Naive thymus-derived CD4-positive, alpha-beta T cell (primary cell): ENCODE results near the gene CACNA1C. TPM values are rescaled to one million over a fixed set of nuclear protein-coding genes. Genes with fewer than 3 reads are reported as not detected.
A peak's percentile ranks its signal among the peaks of the same experiment; 100 is the strongest.

ENCODE experiments used
- ATAC-seq: fragments of 150-1000 bp; cut with Tn5 transposase; 2 replicates; pipeline ENCODE4 v1.10.0; 2021; ENCODE audit warnings: mild to moderate bottlenecking, moderate library complexity
- CTCF ChIA-PET: fragments of 350-600 bp; sonication (Branson Sonifier 250); formaldehyde crosslinking; loops from one replicate; lab custom pipeline; 2021; ENCODE audit warnings: antibody characterized with exemption; lab: Charles Lee
- POLR2A ChIA-PET: fragments of 350-600 bp; sonication (Branson Sonifier 250); formaldehyde crosslinking; loops from one replicate; lab custom pipeline; 2021; ENCODE audit warnings: antibody characterized with exemption, inconsistent platforms; lab: Charles Lee
- DNase-seq, 9 donors: peaks; one replicate each; pipeline versions ENCODE4 v3.0.0 to v3.0.0-alpha.2; 2020 to 2022; ENCODE audit warnings: mixed read lengths in 1 of 9
- H3K27ac ChIP-seq: one replicate; pipeline ENCODE4 v1.7.0; 2013; ENCODE audit warnings: mild to moderate bottlenecking, low read depth, low read length, moderate library complexity
- H3K27me3 ChIP-seq, 2 donors: one replicate each; pipeline ENCODE4 v1.7.0; 2013; ENCODE audit warnings: low read length in 2 of 2, mild to moderate bottlenecking in 2 of 2, moderate library complexity in 2 of 2; ENCODE audit not compliant: control insufficient read depth in 2 of 2, insufficient read depth in 2 of 2
- H3K36me3 ChIP-seq, 3 experiments: 1 replicate in 2 of 3; 2 replicates in 1 of 3; pipeline ENCODE4 v1.7.0; 2013; ENCODE audit warnings: low read length in 3 of 3, mild to moderate bottlenecking in 3 of 3, moderate library complexity in 1 of 3; ENCODE audit not compliant: insufficient read depth in 3 of 3, control insufficient read depth in 2 of 3
- H3K4me1 ChIP-seq, 2 donors: one replicate each; pipeline ENCODE4 v1.7.0; 2013; ENCODE audit warnings: low read length in 2 of 2, mild to moderate bottlenecking in 2 of 2, moderate library complexity in 1 of 2; ENCODE audit not compliant: control insufficient read depth in 2 of 2, insufficient read depth in 2 of 2
- H3K4me3 ChIP-seq: 2 replicates; pipeline ENCODE4 v1.7.0; 2013; ENCODE audit warnings: mild to moderate bottlenecking, low read length
- H3K9me3 ChIP-seq, 3 experiments: 1 replicate in 2 of 3; 2 replicates in 1 of 3; pipeline ENCODE4 v1.7.0; 2013; ENCODE audit warnings: low read length in 3 of 3; ENCODE audit not compliant: control insufficient read depth in 2 of 3
- H3K27ac Mint-ChIP-seq, 9 donors: one replicate each; pipeline ENCODE4 v1.8.0; 2020 to 2022; ENCODE audit warnings: mixed read lengths in 9 of 9, mild to moderate bottlenecking in 8 of 9, moderate library complexity in 5 of 9, inconsistent platforms in 2 of 9
- H3K27me3 Mint-ChIP-seq, 5 donors: one replicate each; pipeline ENCODE4 v1.8.0; 2021 to 2022; ENCODE audit warnings: mixed read lengths in 5 of 5, mild to moderate bottlenecking in 1 of 5
- H3K36me3 Mint-ChIP-seq, 5 donors: one replicate each; pipeline ENCODE4 v1.8.0; 2020 to 2022; ENCODE audit warnings: mixed read lengths in 5 of 5, mild to moderate bottlenecking in 3 of 5, inconsistent platforms in 1 of 5
- H3K4me1 Mint-ChIP-seq, 7 donors: one replicate each; pipeline ENCODE4 v1.8.0; 2020 to 2022; ENCODE audit warnings: mixed read lengths in 7 of 7, mild to moderate bottlenecking in 3 of 7, inconsistent platforms in 1 of 7
- H3K4me3 Mint-ChIP-seq, 10 donors: one replicate each; pipeline ENCODE4 v1.8.0; 2020 to 2022; ENCODE audit warnings: mild to moderate bottlenecking in 10 of 10, mixed read lengths in 10 of 10, moderate library complexity in 6 of 10, inconsistent platforms in 2 of 10
- H3K9me3 Mint-ChIP-seq, 11 donors: one replicate each; pipeline ENCODE4 v1.8.0; 2020 to 2022; ENCODE audit warnings: mixed read lengths in 11 of 11, mild to moderate bottlenecking in 4 of 11, inconsistent platforms in 1 of 11, moderate library complexity in 1 of 11
- intact Hi-C, 2 donors: fragments of 100-400 bp; cut with micrococcal nuclease; formaldehyde crosslinking; loops; one replicate each; pipeline ENCODE4 v1.15.1; 2023
- polyA plus RNA-seq, 2 donors: library from polyadenylated mRNA; unstranded; fragments of 300-500 nt; fragmentation: Illumina TruSeq; gene quantifications; one replicate each; pipeline ENCODE4 v1.2.3, GENCODE V29; 2021
- total RNA-seq, 6 experiments: library from RNA in 5 of 6; stranded (reverse) in 5 of 6; gene quantifications; 1 replicate in 5 of 6; 2 replicates in 1 of 6; pipeline ENCODE4 v1.2.3 and lab custom pipeline; 2021 to 2026

Gene CACNA1C
- total and polyA plus RNA-seq, 7 experiments from 2014 or later = 0.04 to 0.48 (median 0.08) TPM

DNA sequence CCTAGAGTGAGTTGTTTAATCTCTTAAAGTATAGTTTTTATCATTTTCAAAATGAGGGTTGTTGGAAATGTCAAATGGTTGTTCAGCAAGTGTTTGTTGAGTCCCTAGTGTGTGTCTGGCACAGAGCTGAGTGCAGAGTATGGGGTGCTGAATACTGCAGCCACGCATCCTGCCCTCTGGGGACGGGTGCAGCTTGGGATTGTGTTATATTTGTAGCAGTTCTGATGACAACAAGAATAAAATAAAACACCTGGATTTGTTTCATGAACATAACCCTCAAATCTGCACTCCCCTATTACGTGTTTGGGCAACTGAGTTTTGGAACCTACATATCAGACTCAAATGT is 127.9 kb downstream of the CACNA1C start:
- no peaks in the 10 kb centered on the region for H3K9me3 ChIP-seq
- H3K36me3 ChIP-seq = no peaks in the 10 kb centered on the region
- no peaks in the 10 kb centered on the region for H3K27me3 ChIP-seq
- DNase-seq (no peak), ATAC-seq (no peak)
- intact Hi-C loops = no loop called here
- no peaks in the 10 kb centered on the region for H3K36me3 Mint-ChIP-seq
- H3K27ac Mint-ChIP-seq = no peak overlapping the region
- ChIA-PET CTCF (no interaction called here), POLR2A (no interaction called here)
- H3K4me1 ChIP-seq = no peaks in the 10 kb centered on the region
- no peaks in the 10 kb centered on the region for H3K9me3 Mint-ChIP-seq
- no peak overlapping the region for H3K4me3 ChIP-seq
- H3K27ac ChIP-seq = no peak overlapping the region
- peaks cover 6 to 45% (median 17%) of the 10 kb centered on the region in 5 donors for H3K27me3 Mint-ChIP-seq
- no peak overlapping the region for H3K4me3 Mint-ChIP-seq
- peaks cover 4 to 9% (median 7%) of the 10 kb centered on the region in 7 donors for H3K4me1 Mint-ChIP-seq

DNA sequence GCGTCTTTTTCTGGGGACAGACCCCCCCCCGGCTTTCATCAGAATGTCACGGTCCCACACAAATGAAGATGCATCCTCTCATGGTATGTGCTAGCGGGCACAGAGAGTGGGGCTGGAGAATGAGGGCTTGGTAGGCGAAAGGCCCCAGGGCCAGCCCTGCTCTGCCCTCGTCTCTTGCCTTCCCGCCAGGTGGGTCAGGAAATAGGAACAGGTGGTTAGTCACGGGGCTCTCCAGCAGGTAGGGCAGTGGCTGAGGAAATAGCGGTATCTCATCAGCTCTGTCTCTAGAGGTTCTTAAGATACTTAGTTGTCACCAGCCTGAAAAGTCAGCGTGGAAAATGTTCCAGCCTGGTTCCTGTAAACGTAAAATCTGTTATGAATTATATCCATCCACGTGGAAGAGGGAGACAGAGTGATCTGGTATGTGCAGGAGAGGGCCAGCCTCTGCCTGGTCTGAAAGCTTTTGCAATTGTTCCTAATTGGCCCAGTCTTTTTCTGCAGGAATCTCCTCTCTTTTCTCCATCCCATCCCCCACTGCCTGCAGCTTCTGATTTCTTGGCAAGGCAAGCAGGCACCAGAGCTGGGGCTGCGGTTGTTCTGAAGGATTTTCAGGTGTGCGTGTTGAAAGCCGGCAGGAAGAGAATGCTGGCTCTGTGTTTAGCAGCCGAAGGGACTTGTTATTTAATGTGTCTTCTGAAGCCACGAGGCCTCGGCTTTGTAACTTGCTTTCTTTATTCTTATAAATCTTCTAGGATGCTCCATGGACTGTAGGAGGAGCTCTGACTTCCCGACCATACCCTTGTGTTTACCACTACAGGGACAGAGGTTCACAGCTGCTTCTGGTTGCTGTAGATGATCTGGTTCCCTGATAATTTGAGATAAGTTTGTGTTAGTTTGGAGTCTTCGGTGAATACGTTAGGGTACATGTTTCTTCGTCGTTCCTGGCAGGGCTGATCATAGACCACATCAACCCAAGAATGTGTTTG is 131.1 kb downstream of the CACNA1C start:
- Histone ChIP-seq H3K9me3 (no peaks in the 10 kb centered on the region), H3K27ac (no peak overlapping the region), H3K27me3 (no peaks in the 10 kb centered on the region), H3K4me3 (no peak overlapping the region), H3K36me3 (no peaks in the 10 kb centered on the region), H3K4me1 (no peaks in the 10 kb centered on the region)
- Mint-ChIP-seq H3K36me3 (no peaks in the 10 kb centered on the region), H3K4me3 (peak overlapping the region in 4 of 10 donors; percentile 5 to 21 (median 11)), H3K9me3 (no peaks in the 10 kb centered on the region), H3K27me3 (peaks cover 0 to 35% (median 12%) of the 10 kb centered on the region in 5 donors), H3K27ac (peak overlapping the region in 1 of 9 donors; percentile 19), H3K4me1 (peaks cover 2 to 9% (median 7%) of the 10 kb centered on the region in 7 donors)
- DNase-seq (no peak), ATAC-seq (no peak)
- intact Hi-C loops = no loop called here
- ChIA-PET CTCF (no interaction called here), POLR2A (no interaction called here)

DNA sequence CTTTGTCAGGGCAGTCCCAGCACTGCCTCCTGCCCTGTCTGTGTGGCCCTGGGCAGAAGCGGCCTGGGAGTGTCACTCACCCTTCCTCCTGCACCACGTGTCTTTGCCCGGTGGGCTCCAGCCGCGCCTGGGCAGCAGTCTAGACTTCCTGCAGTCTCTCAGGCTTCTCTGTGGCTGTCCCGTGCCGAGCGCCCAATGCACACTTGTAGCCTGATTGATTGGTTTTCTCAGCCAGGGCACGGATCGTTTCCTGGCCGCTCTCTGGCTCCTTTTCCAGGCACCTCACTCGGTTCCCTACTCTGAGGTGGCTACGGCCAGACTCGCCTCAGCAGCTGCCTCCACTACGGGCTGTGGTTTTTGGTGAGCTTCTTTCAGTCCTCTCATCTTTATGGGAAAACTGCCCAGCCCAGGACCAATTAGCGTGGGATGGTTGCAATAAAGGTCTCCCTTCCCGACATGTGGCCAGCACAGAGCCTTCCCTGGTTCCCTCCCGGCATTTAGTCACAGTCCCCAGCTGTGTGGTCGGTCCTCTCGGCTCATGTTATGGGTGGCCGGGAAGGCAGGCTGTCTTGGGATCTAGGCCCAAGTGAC is 133.1 kb downstream of the CACNA1C start:
- intact Hi-C loops = no loop called here
- no peaks in the 10 kb centered on the region for H3K36me3 ChIP-seq
- no peaks in the 10 kb centered on the region for H3K27me3 ChIP-seq
- ChIA-PET POLR2A (no interaction called here), CTCF (no interaction called here)
- H3K4me1 Mint-ChIP-seq = peaks cover 2 to 9% (median 7%) of the 10 kb centered on the region in 7 donors
- no peaks in the 10 kb centered on the region for H3K9me3 Mint-ChIP-seq
- no peaks in the 10 kb centered on the region for H3K4me1 ChIP-seq
- H3K36me3 Mint-ChIP-seq = no peaks in the 10 kb centered on the region
- H3K4me3 Mint-ChIP-seq = no peak overlapping the region
- ATAC-seq (no peak), DNase-seq (no peak)
- no peak overlapping the region for H3K4me3 ChIP-seq
- no peak overlapping the region for H3K27ac ChIP-seq
- H3K9me3 ChIP-seq = no peaks in the 10 kb centered on the region
- no peak overlapping the region for H3K27ac Mint-ChIP-seq
- H3K27me3 Mint-ChIP-seq = peaks cover 0 to 31% (median 9%) of the 10 kb centered on the region in 5 donors

DNA sequence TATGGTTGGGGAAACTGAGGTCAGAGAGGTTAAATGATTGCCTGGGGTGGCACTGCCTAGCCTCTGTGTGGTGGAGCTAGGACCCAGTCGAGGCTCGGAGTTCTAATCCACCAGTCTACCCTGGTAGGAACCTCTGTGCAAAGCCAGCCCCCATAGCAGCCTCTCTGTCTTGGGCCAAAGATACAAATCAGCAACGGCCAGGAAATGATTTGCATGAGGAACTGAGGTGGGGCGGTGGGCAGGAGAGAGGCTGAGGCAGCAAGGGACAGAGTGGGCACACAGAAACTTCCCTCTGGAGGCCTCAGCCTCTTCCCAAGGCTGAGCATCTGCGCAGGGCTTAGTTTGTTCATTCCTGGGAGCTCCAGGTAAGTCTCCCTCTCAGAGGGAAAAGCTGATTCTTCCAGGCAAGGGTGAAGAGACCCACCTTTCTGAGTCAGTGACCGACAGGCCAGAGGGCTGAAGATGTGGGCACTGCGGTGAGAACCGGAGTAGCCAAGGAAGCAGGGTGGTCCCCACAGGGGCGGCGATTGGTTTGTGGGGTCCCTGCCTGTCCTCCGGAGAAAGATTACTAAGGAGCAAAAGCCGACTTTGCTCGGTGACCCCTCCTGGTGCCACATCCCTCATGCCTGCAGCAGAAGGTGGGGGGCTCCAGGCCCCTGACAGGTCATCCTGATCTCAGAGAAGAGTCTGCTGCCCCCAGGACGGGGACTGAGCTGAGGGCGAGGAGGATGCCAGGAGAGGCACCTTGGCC is 134.6 kb downstream of the CACNA1C start:
- peaks cover 2 to 9% (median 7%) of the 10 kb centered on the region in 7 donors for H3K4me1 Mint-ChIP-seq
- H3K27ac ChIP-seq = no peak overlapping the region
- CTCF ChIA-PET = no interaction called here
- H3K9me3 ChIP-seq = no peaks in the 10 kb centered on the region
- no peak overlapping the region for H3K27ac Mint-ChIP-seq
- peaks cover 0 to 30% (median 6%) of the 10 kb centered on the region in 5 donors for H3K27me3 Mint-ChIP-seq
- H3K27me3 ChIP-seq = no peaks in the 10 kb centered on the region
- POLR2A ChIA-PET = no interaction called here
- no peaks in the 10 kb centered on the region for H3K4me1 ChIP-seq
- H3K4me3 Mint-ChIP-seq = no peak overlapping the region
- H3K9me3 Mint-ChIP-seq = peaks cover 0 to 2% (median 0%) of the 10 kb centered on the region in 11 donors
- no peak overlapping the region for H3K4me3 ChIP-seq
- no peak for DNase-seq
- no peaks in the 10 kb centered on the region for H3K36me3 ChIP-seq
- ATAC-seq = no peak
- intact Hi-C loops = no loop called here
- no peaks in the 10 kb centered on the region for H3K36me3 Mint-ChIP-seq

DNA sequence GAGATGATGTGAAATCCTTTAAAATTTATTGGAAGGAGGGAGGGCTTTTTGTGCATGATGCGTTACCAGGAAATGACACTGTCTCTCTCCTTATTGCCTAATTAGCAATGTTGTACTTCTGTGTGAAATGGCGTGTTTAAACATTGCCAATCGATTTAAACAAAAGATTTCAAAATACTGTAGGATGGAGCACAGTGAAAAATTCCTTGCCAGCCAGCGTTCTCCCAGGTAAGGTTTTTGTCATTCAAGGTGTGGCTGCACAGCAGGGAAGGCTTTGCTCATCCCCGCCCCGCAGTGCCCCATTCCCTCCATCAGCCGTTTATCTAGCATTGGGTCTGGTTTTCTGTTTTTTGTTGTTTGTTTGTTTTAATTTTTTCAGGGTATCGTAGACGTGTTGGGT is 137.3 kb downstream of the CACNA1C start:
- Mint-ChIP-seq H3K4me1 (no peaks in the 10 kb centered on the region), H3K27me3 (peaks cover 0 to 12% (median 0%) of the 10 kb centered on the region in 5 donors), H3K4me3 (no peak overlapping the region), H3K36me3 (no peaks in the 10 kb centered on the region), H3K27ac (no peak overlapping the region), H3K9me3 (peaks cover 0 to 2% (median 0%) of the 10 kb centered on the region in 11 donors)
- H3K27ac ChIP-seq = no peak overlapping the region
- H3K4me1 ChIP-seq = no peaks in the 10 kb centered on the region
- DNase-seq (no peak), ATAC-seq (no peak)
- no peaks in the 10 kb centered on the region for H3K9me3 ChIP-seq
- ChIA-PET CTCF (no interaction called here), POLR2A (no interaction called here)
- H3K36me3 ChIP-seq = no peaks in the 10 kb centered on the region
- intact Hi-C loops = no loop called here
- no peaks in the 10 kb centered on the region for H3K27me3 ChIP-seq
- no peak overlapping the region for H3K4me3 ChIP-seq

DNA sequence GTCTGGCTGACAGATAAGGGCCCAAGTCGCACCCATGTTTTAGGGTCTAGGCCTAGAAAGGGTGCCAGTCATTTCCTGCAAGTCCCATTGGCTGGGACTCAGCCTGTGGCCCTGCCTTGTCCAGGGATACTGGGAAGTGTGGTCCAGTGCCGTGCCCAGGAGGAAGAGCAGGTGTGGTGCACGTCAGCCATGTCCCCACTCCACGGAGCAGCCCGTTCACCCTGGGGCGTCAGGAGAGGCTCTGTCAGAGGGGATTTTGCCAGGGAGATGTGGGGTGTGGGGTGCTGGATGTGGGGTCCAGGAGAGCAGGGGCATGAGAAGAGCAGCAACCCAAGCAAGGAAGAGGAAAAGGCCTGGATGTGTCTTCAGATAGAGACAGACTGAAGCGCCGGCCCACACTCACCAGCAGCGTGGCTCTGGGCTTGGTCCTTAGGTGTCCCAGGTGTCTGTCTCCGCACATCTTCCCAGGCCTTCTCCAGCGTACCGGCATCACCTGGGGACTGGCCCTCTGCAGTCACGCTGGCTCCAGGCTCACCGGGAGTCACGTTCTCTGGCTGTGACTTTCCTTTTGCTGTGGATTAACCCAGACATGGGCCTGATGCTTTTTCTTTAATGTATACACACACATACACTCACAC is 138.2 kb downstream of the CACNA1C start:
- H3K4me1 Mint-ChIP-seq = no peaks in the 10 kb centered on the region
- ATAC-seq (no peak), DNase-seq (no peak)
- POLR2A ChIA-PET = no interaction called here
- H3K4me1 ChIP-seq = no peaks in the 10 kb centered on the region
- CTCF ChIA-PET = no interaction called here
- no peaks in the 10 kb centered on the region for H3K27me3 ChIP-seq
- H3K27ac ChIP-seq = no peak overlapping the region
- peaks cover 0 to 2% (median 0%) of the 10 kb centered on the region in 11 donors for H3K9me3 Mint-ChIP-seq
- peaks cover 0 to 8% (median 5%) of the 10 kb centered on the region in 5 donors for H3K27me3 Mint-ChIP-seq
- H3K4me3 ChIP-seq = no peak overlapping the region
- no peaks in the 10 kb centered on the region for H3K36me3 ChIP-seq
- H3K9me3 ChIP-seq = no peaks in the 10 kb centered on the region
- no peak overlapping the region for H3K4me3 Mint-ChIP-seq
- intact Hi-C loops = no loop called here
- H3K27ac Mint-ChIP-seq = no peak overlapping the region
- no peaks in the 10 kb centered on the region for H3K36me3 Mint-ChIP-seq
